PC-9 (cell line): Measurements from ENCODE around the gene SUCO. TPM values are rescaled to one million over a fixed set of nuclear protein-coding genes. Genes with fewer than 3 reads are reported as not detected.
A peak's percentile ranks its signal among the peaks of the same experiment; 100 is the strongest.

ENCODE experiments used
- BruUV-seq: library from RNA; stranded (reverse); fragments of 400-500 nt; replicated peaks from 2 replicates; lab custom pipeline; 2021; lab: Mats Ljungman, UMichigan
- CTCF ChIA-PET: fragments of 300-600 bp; sonication (Branson Sonifier 250); formaldehyde crosslinking; loops from one replicate; lab custom pipeline; 2022; ENCODE audit warnings: antibody characterized with exemption; lab: Charles Lee
- POLR2A ChIA-PET: fragments of 300-600 bp; sonication (Branson Sonifier 250); formaldehyde crosslinking; loops from one replicate; lab custom pipeline; 2022; ENCODE audit warnings: antibody characterized with exemption; ENCODE audit not compliant: unreplicated experiment; lab: Charles Lee
- DNase-seq, 2 experiments: peaks; one replicate each; pipeline versions ENCODE4 v3.0.0 to v3.0.0-alpha.2; 2015 to 2022; ENCODE audit warnings: mixed read lengths in 1 of 2
- H2AFZ ChIP-seq: fragments of 200-600 bp; sonication (generic); 2 replicates; pipeline ENCODE4 v1.8.1; 2017; ENCODE audit warnings: antibody characterized with exemption
- H3F3A ChIP-seq: fragments of 200-600 bp; sonication (generic); 2 replicates; pipeline ENCODE4 v1.8.1; 2017; ENCODE audit warnings: antibody characterized with exemption, mild to moderate bottlenecking, low read depth; ENCODE audit not compliant: insufficient read depth
- H3K27ac ChIP-seq: fragments of 200-600 bp; sonication (generic); 2 replicates; pipeline ENCODE4 v1.6.1; 2016; ENCODE audit warnings: mixed run types
- H3K27me3 ChIP-seq: fragments of 200-600 bp; sonication (generic); 2 replicates; pipeline ENCODE4 v1.6.1; 2016; ENCODE audit warnings: low read depth, mixed run types; ENCODE audit not compliant: insufficient read depth
- H3K36me3 ChIP-seq: fragments of 200-600 bp; sonication (generic); 2 replicates; pipeline ENCODE4 v1.6.1; 2016; ENCODE audit warnings: low read depth, mixed run types
- H3K4me1 ChIP-seq: fragments of 200-600 bp; sonication (generic); replicated peaks from 2 replicates; pipeline ENCODE4 v1.6.1; 2016; ENCODE audit warnings: mixed run types; ENCODE audit not compliant: insufficient read depth
- H3K4me2 ChIP-seq: fragments of 200-600 bp; sonication (generic); 2 replicates; pipeline ENCODE4 v1.6.1; 2017; ENCODE audit warnings: mixed run types
- H3K4me3 ChIP-seq: fragments of 200-600 bp; sonication (generic); 2 replicates; pipeline ENCODE4 v1.6.1; 2016; ENCODE audit warnings: mixed run types
- H3K79me2 ChIP-seq: fragments of 200-600 bp; sonication (generic); 2 replicates; pipeline ENCODE4 v1.6.1; 2017; ENCODE audit warnings: low read depth, mixed run types
- H3K9me2 ChIP-seq: fragments of 200-600 bp; sonication (generic); 2 replicates; pipeline ENCODE4 v1.8.1; 2017; ENCODE audit warnings: mild to moderate bottlenecking; ENCODE audit not compliant: insufficient read depth
- H3K9me3 ChIP-seq: fragments of 200-600 bp; sonication (generic); 2 replicates; pipeline ENCODE4 v1.8.1; 2016; ENCODE audit warnings: low read depth; ENCODE audit not compliant: insufficient read depth
- H4K20me1 ChIP-seq: fragments of 200-600 bp; sonication (generic); 2 replicates; pipeline ENCODE4 v1.8.1; 2017; ENCODE audit not compliant: insufficient read depth
- EZH2 ChIP-seq: fragments of 200-600 bp; sonication (generic); IDR thresholded peaks from 2 replicates; pipeline ENCODE4 v1.8.0; 2017; ENCODE audit warnings: antibody characterized with exemption, low read depth
- intact Hi-C: fragments of 100-400 bp; cut with micrococcal nuclease; formaldehyde crosslinking; loops from one replicate; pipeline ENCODE4 v1.10.0; 2022; ENCODE audit not compliant: unreplicated experiment
- total RNA-seq: library from RNA; stranded (reverse); gene quantifications from 2 replicates; pipeline ENCODE4 v1.2.3, GENCODE V29; 2021
- TF ChIP-seq, protein P1 (sequence below): fragments of 200-600 bp; sonication (generic); conservative IDR thresholded peaks from 2 replicates; pipeline ENCODE4 v1.6.1; 2017; ENCODE audit warnings: mixed run types, antibody characterized with exemption, mild to moderate bottlenecking, moderate library complexity

Gene SUCO
- total RNA-seq, 1 experiment from 2014 or later: 34.0 TPM

DNA sequence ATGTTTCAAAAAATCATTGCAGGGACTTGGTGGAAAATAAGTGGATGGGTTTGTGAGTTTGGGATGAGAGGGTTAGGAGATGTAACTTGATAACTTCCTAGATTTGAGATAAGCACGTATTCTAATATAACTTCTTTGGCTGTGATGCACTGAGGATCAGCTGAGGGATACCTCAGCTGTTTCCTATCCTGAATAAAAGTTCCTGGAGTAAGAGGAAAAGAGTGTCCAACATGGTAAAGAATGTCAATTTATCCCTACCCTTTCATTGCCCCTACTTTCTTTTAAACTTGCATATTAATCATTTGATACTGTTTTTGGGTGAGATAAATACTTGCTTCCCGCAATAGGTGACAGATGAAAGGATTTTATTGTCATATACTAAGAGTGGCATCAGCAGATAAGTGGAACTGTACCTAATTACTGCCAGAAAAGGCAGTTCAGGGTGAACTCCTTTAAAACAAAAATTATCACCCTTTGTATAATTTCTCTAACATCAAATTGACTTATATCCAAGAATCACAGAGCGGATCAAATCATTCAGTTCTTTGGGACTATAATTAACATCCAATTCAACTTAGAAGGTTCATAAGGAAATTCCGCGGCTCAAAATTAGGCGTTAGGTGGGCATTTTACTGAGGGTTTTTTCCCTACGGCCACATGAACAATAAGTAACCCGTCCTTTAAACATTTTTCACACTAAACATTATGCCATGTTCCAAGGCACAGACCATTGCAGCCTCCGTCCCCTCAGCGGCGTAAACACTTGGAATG is 1.4 kb upstream of the SUCO start:
- intact Hi-C loops: loop anchor here (1.0 to 10.0 kb wide), 6 partner anchors 17 to 1333 kb away; partner anchors contain the start of genes GAS5 and ZBTB37

DNA sequence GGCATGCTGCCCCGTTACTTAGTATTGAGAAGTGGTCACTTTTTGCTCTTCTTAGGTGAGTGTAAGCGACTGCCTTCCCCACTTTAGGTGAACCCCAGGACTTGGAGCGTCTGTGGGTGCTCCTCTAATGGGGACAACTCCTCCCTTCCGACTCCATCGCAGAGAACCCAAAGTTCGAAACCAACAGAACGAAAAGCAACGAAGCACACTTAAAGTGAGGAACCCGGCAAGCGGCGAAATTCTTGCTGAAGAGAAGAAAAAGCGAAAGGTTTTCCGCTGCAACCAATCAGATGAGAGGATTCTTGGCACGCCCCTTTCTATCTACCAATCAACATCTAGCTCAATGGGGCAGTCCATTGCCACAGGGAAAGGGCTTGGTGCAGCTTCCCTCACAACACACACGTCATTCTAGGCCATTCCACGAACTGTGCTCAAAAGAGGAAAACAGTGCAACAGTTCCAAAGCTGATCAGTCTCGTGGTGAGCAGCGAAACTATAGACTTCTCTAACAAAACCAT is 709 bp upstream of the SUCO start:
- POLR2A ChIA-PET: interaction anchor here (0.5 to 1.2 kb wide), 17 partner anchors 10 to 1712 kb away, joined by 3 to 10 read pairs (median 5); no protein-coding TSS in a partner anchor
- Histone ChIP-seq H3K36me3 (no peaks in the 10 kb centered on the region), H3K4me2 (peak overlapping the region; percentile 84), H3K27ac (peak overlapping the region; percentile 55), H4K20me1 (peaks cover 13% of the 10 kb centered on the region), H3K27me3 (no peaks in the 10 kb centered on the region), H3F3A (peaks cover 9% of the 10 kb centered on the region), H3K4me3 (peak overlapping the region; percentile 68), H3K9me3 (no peaks in the 10 kb centered on the region; the same call in 1 of the 2 replicates), H3K79me2 (peaks cover 40% of the 10 kb centered on the region), H3K4me1 (peaks cover 43% of the 10 kb centered on the region), H2AFZ (peak overlapping the region; percentile 89), H3K9me2 (no peaks in the 10 kb centered on the region)
- TF ChIP-seq, protein P1, sequence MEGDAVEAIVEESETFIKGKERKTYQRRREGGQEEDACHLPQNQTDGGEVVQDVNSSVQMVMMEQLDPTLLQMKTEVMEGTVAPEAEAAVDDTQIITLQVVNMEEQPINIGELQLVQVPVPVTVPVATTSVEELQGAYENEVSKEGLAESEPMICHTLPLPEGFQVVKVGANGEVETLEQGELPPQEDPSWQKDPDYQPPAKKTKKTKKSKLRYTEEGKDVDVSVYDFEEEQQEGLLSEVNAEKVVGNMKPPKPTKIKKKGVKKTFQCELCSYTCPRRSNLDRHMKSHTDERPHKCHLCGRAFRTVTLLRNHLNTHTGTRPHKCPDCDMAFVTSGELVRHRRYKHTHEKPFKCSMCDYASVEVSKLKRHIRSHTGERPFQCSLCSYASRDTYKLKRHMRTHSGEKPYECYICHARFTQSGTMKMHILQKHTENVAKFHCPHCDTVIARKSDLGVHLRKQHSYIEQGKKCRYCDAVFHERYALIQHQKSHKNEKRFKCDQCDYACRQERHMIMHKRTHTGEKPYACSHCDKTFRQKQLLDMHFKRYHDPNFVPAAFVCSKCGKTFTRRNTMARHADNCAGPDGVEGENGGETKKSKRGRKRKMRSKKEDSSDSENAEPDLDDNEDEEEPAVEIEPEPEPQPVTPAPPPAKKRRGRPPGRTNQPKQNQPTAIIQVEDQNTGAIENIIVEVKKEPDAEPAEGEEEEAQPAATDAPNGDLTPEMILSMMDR: no peak
- no peak for TF ChIP-seq EZH2
- intact Hi-C loops: loop anchor here (1.0 to 10.0 kb wide), 6 partner anchors 17 to 1333 kb away; partner anchors contain the start of genes GAS5 and ZBTB37
- peak; percentile 90 to 95 for DNase-seq
- CTCF ChIA-PET: interaction anchor here (1.2 to 1.5 kb wide), 2 partner anchors 83 to 187 kb away, joined by 4 to 6 read pairs; no protein-coding TSS in a partner anchor
- no TSS peak for BruUV-seq

More for the DNA sequence above, 1.4 kb upstream of the SUCO start:
- peak overlapping the region; percentile 68 for H3K4me3 ChIP-seq
- POLR2A ChIA-PET: interaction anchor here (0.6 to 1.2 kb wide), 7 partner anchors 34 to 83 kb away, joined by 3 to 10 read pairs (median 6); no protein-coding TSS in a partner anchor
- no peak for TF ChIP-seq EZH2
- TF ChIP-seq, protein P1: no peak
- H2AFZ ChIP-seq: peak overlapping the region; percentile 89
- peaks cover 33% of the 10 kb centered on the region for H3K79me2 ChIP-seq
- no peak for DNase-seq
- peaks cover 9% of the 10 kb centered on the region for H3F3A ChIP-seq
- peaks cover 43% of the 10 kb centered on the region for H3K4me1 ChIP-seq
- H3K27me3 ChIP-seq: no peaks in the 10 kb centered on the region
- H3K36me3 ChIP-seq: no peaks in the 10 kb centered on the region
- peaks cover 13% of the 10 kb centered on the region for H4K20me1 ChIP-seq
- CTCF ChIA-PET: interaction anchor here (1.2 to 1.5 kb wide), 2 partner anchors 83 to 188 kb away, joined by 4 to 6 read pairs; no protein-coding TSS in a partner anchor
- peak overlapping the region; percentile 84 for H3K4me2 ChIP-seq
- H3K9me2 ChIP-seq: no peaks in the 10 kb centered on the region
- H3K9me3 ChIP-seq: no peaks in the 10 kb centered on the region; the same call in 1 of the 2 replicates
- TSS peak; percentile 91 for BruUV-seq
- peak overlapping the region; percentile 55 for H3K27ac ChIP-seq

DNA sequence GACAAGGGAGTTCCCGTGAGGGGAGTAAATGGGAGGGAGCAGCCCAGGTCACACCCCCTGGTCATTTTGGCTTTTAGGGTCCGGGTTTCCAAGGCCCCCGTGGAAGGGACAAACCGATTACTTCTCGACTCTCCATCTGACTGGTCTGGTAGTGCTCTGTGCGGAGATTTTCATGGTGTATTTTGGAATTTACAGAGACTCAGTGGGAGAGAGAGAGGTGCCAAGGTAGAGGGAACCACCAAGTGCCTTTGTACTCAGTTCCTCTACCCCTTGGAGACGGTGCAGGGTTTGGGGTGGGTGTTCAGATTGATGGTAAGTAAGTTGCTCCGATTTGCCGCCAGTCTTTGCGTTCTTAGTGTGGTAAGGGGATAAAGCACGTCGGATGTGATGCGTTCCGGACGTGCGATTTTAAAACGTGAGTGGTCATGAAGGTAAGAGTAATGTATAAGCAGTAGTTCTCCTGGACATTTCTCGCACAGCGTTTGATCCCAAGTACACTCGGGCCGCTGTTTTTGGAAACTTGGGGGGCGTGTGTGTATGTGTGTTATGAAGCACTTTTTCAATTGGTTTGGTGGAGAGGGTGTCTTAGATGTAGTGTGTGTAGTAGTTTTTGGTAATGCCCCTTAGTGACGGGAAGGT is 682 bp downstream of the SUCO start:
- ChIA-PET POLR2A (no interaction called here), CTCF (interaction anchor here (1.5 kb wide), 1 partner anchor 186 kb away, joined by 6 read pairs; no protein-coding TSS in a partner anchor)
- H3K4me1 ChIP-seq: peaks cover 43% of the 10 kb centered on the region

More for the DNA sequence above, 682 bp downstream of the SUCO start:
- intact Hi-C loops: loop anchor here (1.0 to 10.0 kb wide), 6 partner anchors 15 to 1331 kb away; partner anchors contain the start of genes GAS5 and ZBTB37
- H3K27me3 ChIP-seq: no peaks in the 10 kb centered on the region
- H3K4me3 ChIP-seq: peak overlapping the region; percentile 82
- no peaks in the 10 kb centered on the region for H3K9me2 ChIP-seq
- TF ChIP-seq, protein P1: no peak
- TF ChIP-seq EZH2: no peak
- DNase-seq: peak; percentile 5 to 42
- H4K20me1 ChIP-seq: peaks cover 13% of the 10 kb centered on the region
- H3K36me3 ChIP-seq: peaks cover 4% of the 10 kb centered on the region; the same call in 1 of the 2 replicates
- H3K4me2 ChIP-seq: peak overlapping the region; percentile 97
- TSS peak; percentile 46 for BruUV-seq
- H2AFZ ChIP-seq: peak overlapping the region; percentile 91
- H3F3A ChIP-seq: peaks cover 9% of the 10 kb centered on the region
- H3K79me2 ChIP-seq: peaks cover 53% of the 10 kb centered on the region
- H3K9me3 ChIP-seq: no peaks in the 10 kb centered on the region; the same call in 1 of the 2 replicates
- H3K27ac ChIP-seq: peak overlapping the region; percentile 74
